SIG-M5 treated with dmso at 0.1 percent for 504 hours (cell line): ENCODE data around the gene CATSPERZ.

Experiments
- DNase-seq: peaks from one replicate; lab custom pipeline; 2025; ENCODE audit not compliant: unreplicated experiment; lab: John Stamatoyannopoulos, UW

Gene CATSPERZ

GRCh38 chr11:64339286-64339685 is 39.1 kb downstream of the CATSPERZ start:
- no peak for DNase-seq

- DNase-seq = peak; percentile 53
Observed at GRCh38 chr11:64339754-64340408, 39.7 kb downstream of the CATSPERZ start, which contains the start of gene CCDC88B. Gene CCDC88B (plus strand): TSS chr11:64340204. CDS start chr11:64340267, 63 bp downstream.

GRCh38 chr11:64340671-64341335 is 40.6 kb downstream of the CATSPERZ start:
- no peak for DNase-seq

GRCh38 chr11:64341429-64341828 is 41.3 kb downstream of the CATSPERZ start:
- no peak for DNase-seq

- DNase-seq = peak; percentile 87
Observed at GRCh38 chr11:64341851-64342791, 42.0 kb downstream of the CATSPERZ start.

GRCh38 chr11:64342869-64343745 is 42.9 kb downstream of the CATSPERZ start:
- no peak for DNase-seq

- no peak for DNase-seq
Observed at GRCh38 chr11:64343767-64344559, 43.8 kb downstream of the CATSPERZ start.

GRCh38 chr11:64344787-64345186 is 44.6 kb downstream of the CATSPERZ start:
- no peak for DNase-seq

- DNase-seq = peak; percentile 69
Observed at GRCh38 chr11:64347193-64347867, 47.2 kb downstream of the CATSPERZ start.

- DNase-seq = no peak
Observed at GRCh38 chr11:64348383-64349024, 48.3 kb downstream of the CATSPERZ start.

- no peak for DNase-seq
Observed at GRCh38 chr11:64349025-64349387, 48.8 kb downstream of the CATSPERZ start.

- DNase-seq = no peak
Observed at GRCh38 chr11:64349404-64349803, 49.2 kb downstream of the CATSPERZ start.

GRCh38 chr11:64351136-64351631 is 51.0 kb downstream of the CATSPERZ start:
- no peak for DNase-seq

- no peak for DNase-seq
Observed at GRCh38 chr11:64352099-64352994, 52.2 kb downstream of the CATSPERZ start.

- DNase-seq = no peak
Observed at GRCh38 chr11:64352995-64353714, 53.0 kb downstream of the CATSPERZ start.

GRCh38 chr11:64353715-64354506 is 53.8 kb downstream of the CATSPERZ start:
- DNase-seq = no peak
